Lung microvascular endothelial cell (primary cell): ENCODE data around the gene PAX6. TPM values are rescaled to one million over a fixed set of nuclear protein-coding genes. Genes with fewer than 3 reads are reported as not detected.

ENCODE experiments used
- DNase-seq, 2 donors: peaks; one replicate each; pipeline versions ENCODE4 v3.0.0 to v3.0.0-alpha.2; 2010; ENCODE audit warnings: low read depth in 2 of 2
- total RNA-seq: library from RNA; depleted of rRNA; stranded (reverse); fragments of >200 nt; gene quantifications from 2 replicates; pipeline ENCODE4 v1.2.1, GENCODE V29; 2014

Gene PAX6
- total RNA-seq, 1 donor from 2014 or later = not detected

- no peak for DNase-seq
These were observed 12.0 kb upstream of the PAX6 start for GRCh38 chr11:31822927-31823643.

- DNase-seq = no peak
These were observed 11.2 kb upstream of the PAX6 start for GRCh38 chr11:31822175-31822926.

GRCh38 chr11:31821766-31822165 is 10.6 kb upstream of the PAX6 start:
- DNase-seq = no peak

GRCh38 chr11:31821235-31821764 is 10.2 kb upstream of the PAX6 start:
- no peak for DNase-seq

GRCh38 chr11:31820438-31820818 is 9.3 kb upstream of the PAX6 start:
- no peak for DNase-seq

- no peak for DNase-seq
These were observed 8.7 kb upstream of the PAX6 start for GRCh38 chr11:31819621-31820437.

GRCh38 chr11:31818874-31819331 is 7.8 kb upstream of the PAX6 start:
- no peak for DNase-seq

- no peak for DNase-seq
These were observed 7.3 kb upstream of the PAX6 start for GRCh38 chr11:31818425-31818755.

GRCh38 chr11:31817621-31818424 is 6.7 kb upstream of the PAX6 start:
- no peak for DNase-seq

GRCh38 chr11:31817054-31817620 is 6.0 kb upstream of the PAX6 start:
- no peak for DNase-seq

- DNase-seq = no peak
These were observed 5.4 kb upstream of the PAX6 start for GRCh38 chr11:31816468-31817053.

- DNase-seq = no peak
These were observed 4.8 kb upstream of the PAX6 start for GRCh38 chr11:31815711-31816467.

- no peak for DNase-seq
These were observed 3.2 kb upstream of the PAX6 start for GRCh38 chr11:31814176-31814868.

GRCh38 chr11:31813391-31814175 is 2.5 kb upstream of the PAX6 start:
- no peak for DNase-seq

GRCh38 chr11:31812383-31813381 is 1.6 kb upstream of the PAX6 start:
- no peak for DNase-seq

GRCh38 chr11:31809857-31810778 is 1.0 kb downstream of the PAX6 start:
- DNase-seq = peak; percentile 49 to 59
